CD14-positive monocyte (primary cell): ENCODE measurements around the gene ZC3HAV1. TPM values are rescaled to one million over a fixed set of nuclear protein-coding genes. Genes with fewer than 3 reads are reported as not detected.
A peak's percentile ranks its signal among the peaks of the same experiment; 100 is the strongest.

Experiments used
- DNase-seq, 3 donors: peaks; one replicate each; pipeline ENCODE4 v3.0.0-alpha.2; 2011 to 2022
- H2AFZ ChIP-seq: 2 replicates; pipeline ENCODE4 v1.6.0; 2012; ENCODE audit warnings: mild to moderate bottlenecking, low read depth, low read length, inconsistent platforms; ENCODE audit not compliant: insufficient read depth, poor library complexity, severe bottlenecking
- H3K27ac ChIP-seq, 2 donors: 1 replicate in 1 of 2; 2 replicates in 1 of 2; pipeline ENCODE4 v1.5.1; 2012 to 2013; ENCODE audit warnings: low read length in 2 of 2, control low read depth in 1 of 2, inconsistent platforms in 1 of 2, low read depth in 1 of 2, mild to moderate bottlenecking in 1 of 2
- H3K27me3 ChIP-seq, 2 donors: one replicate each; pipeline versions ENCODE4 v1.6.0 to v1.6.1; 2011 to 2013; ENCODE audit warnings: low read length in 2 of 2; ENCODE audit not compliant: control insufficient read depth in 2 of 2, insufficient read depth in 2 of 2
- H3K36me3 ChIP-seq, 2 donors: replicated peaks in 1 of 2; 1 replicate in 1 of 2; 2 replicates in 1 of 2; pipeline versions ENCODE4 v1.5.1 to v1.6.1; 2012 to 2013; ENCODE audit warnings: low read length in 2 of 2, control low read depth in 1 of 2, inconsistent platforms in 1 of 2, mild to moderate bottlenecking in 1 of 2; ENCODE audit not compliant: insufficient read depth in 2 of 2, control insufficient read depth in 1 of 2
- H3K4me1 ChIP-seq, 2 donors: 1 replicate in 1 of 2; 2 replicates in 1 of 2; pipeline versions ENCODE4 v1.5.1 to v1.6.1; 2012 to 2013; ENCODE audit warnings: low read length in 2 of 2, control low read depth in 1 of 2, inconsistent platforms in 1 of 2, mild to moderate bottlenecking in 1 of 2, moderate library complexity in 1 of 2; ENCODE audit not compliant: insufficient read depth in 2 of 2, control insufficient read depth in 1 of 2
- H3K4me2 ChIP-seq: replicated peaks from 2 replicates; pipeline ENCODE3; 2012; ENCODE audit warnings: low read length, moderate library complexity, mild to moderate bottlenecking; ENCODE audit not compliant: poor library complexity, severe bottlenecking; ENCODE audit errors: extremely low read depth
- H3K4me3 ChIP-seq, 3 experiments: fragments of 200-600 bp in 1 of 3; sonication (generic) in 1 of 3; replicated peaks in 1 of 3; 1 replicate in 2 of 3; 2 replicates in 1 of 3; pipeline ENCODE4 v1.5.1; 2011 to 2013; ENCODE audit warnings: low read length in 3 of 3, mild to moderate bottlenecking in 3 of 3, control low read depth in 2 of 3, low read depth in 2 of 3, inconsistent platforms in 1 of 3, moderate library complexity in 1 of 3
- H3K79me2 ChIP-seq: 2 replicates; pipeline ENCODE4 v1.6.0; 2012; ENCODE audit warnings: mild to moderate bottlenecking, control low read depth, inconsistent platforms, low read length, moderate library complexity; ENCODE audit not compliant: insufficient read depth
- H3K9ac ChIP-seq: 2 replicates; pipeline ENCODE4 v1.6.0; 2017; ENCODE audit warnings: low read length, mild to moderate bottlenecking; ENCODE audit not compliant: insufficient read depth, poor library complexity, severe bottlenecking
- H3K9me3 ChIP-seq, 2 donors: replicated peaks in 1 of 2; 1 replicate in 1 of 2; 2 replicates in 1 of 2; pipeline versions ENCODE4 v1.5.1 to v1.6.1; 2012 to 2013; ENCODE audit warnings: low read length in 2 of 2, control low read depth in 1 of 2; ENCODE audit not compliant: control insufficient read depth in 1 of 2, insufficient read depth in 1 of 2
- H4K20me1 ChIP-seq: 2 replicates; pipeline ENCODE4 v1.6.0; 2012; ENCODE audit warnings: mild to moderate bottlenecking, low read length, control low read depth, moderate library complexity; ENCODE audit not compliant: insufficient read depth
- H3K27ac Mint-ChIP-seq, 7 donors: one replicate each; pipeline ENCODE4 v1.8.0; 2020; ENCODE audit warnings: mild to moderate bottlenecking in 7 of 7, mixed read lengths in 7 of 7, moderate library complexity in 6 of 7, inconsistent platforms in 2 of 7
- H3K27me3 Mint-ChIP-seq, 3 donors: one replicate each; pipeline ENCODE4 v1.8.0; 2021 to 2022; ENCODE audit warnings: low read depth in 3 of 3, mild to moderate bottlenecking in 3 of 3, mixed read lengths in 3 of 3, moderate library complexity in 3 of 3, inconsistent platforms in 1 of 3
- H3K36me3 Mint-ChIP-seq, 2 donors: one replicate each; pipeline ENCODE4 v1.8.0; 2020; ENCODE audit warnings: mixed read lengths in 2 of 2, inconsistent platforms in 1 of 2, mild to moderate bottlenecking in 1 of 2
- H3K4me1 Mint-ChIP-seq: one replicate; pipeline ENCODE4 v1.8.0; 2020; ENCODE audit warnings: mild to moderate bottlenecking, mixed read lengths
- H3K4me3 Mint-ChIP-seq, 2 donors: one replicate each; pipeline ENCODE4 v1.8.0; 2020; ENCODE audit warnings: mild to moderate bottlenecking in 2 of 2, mixed read lengths in 2 of 2, moderate library complexity in 1 of 2
- H3K9me3 Mint-ChIP-seq, 7 donors: one replicate each; pipeline ENCODE4 v1.8.0; 2020 to 2022; ENCODE audit warnings: mixed read lengths in 7 of 7, mild to moderate bottlenecking in 6 of 7, moderate library complexity in 6 of 7, inconsistent platforms in 2 of 7
- CTCF ChIP-seq: fragments of 200-600 bp; IDR thresholded peaks from one replicate; pipeline ENCODE4 v1.8.0; 2022; ENCODE audit warnings: antibody characterized with exemption, mild to moderate bottlenecking
- WGBS: methylation state at CpG from one replicate; pipeline ENCODE4 v1.1.5; 2013; ENCODE audit warnings: missing lambda C conversion rate; ENCODE audit not compliant: insufficient coverage; 5-methylcytosine and 5-hydroxymethylcytosine counted together
- intact Hi-C, 2 donors: fragments of 100-400 bp; cut with micrococcal nuclease; formaldehyde crosslinking; loops; one replicate each; pipeline versions ENCODE4 v1.15.0 to v1.15.1; 2023
- polyA plus RNA-seq, 3 donors: library from polyadenylated mRNA; depleted of rRNA in 1 of 3; unstranded in 2 of 3; stranded (reverse) in 1 of 3; fragments of 300-500 nt in 2 of 3; fragments of >200 nt in 1 of 3; fragmentation: Illumina TruSeq in 2 of 3; gene quantifications; 1 replicate in 2 of 3; 2 replicates in 1 of 3; pipeline ENCODE4 v1.2.3, GENCODE V29; 2012 to 2021

Gene ZC3HAV1
- polyA plus RNA-seq, 3 donors: 20.7 to 30.2 (median 21.2) TPM

GRCh38 chr7:139054101-139054500, 55.4 kb downstream of the ZC3HAV1 start:
- no peak for DNase-seq
- no peaks in the 10 kb centered on the region for H3K9me3 Mint-ChIP-seq
- H3K4me3 ChIP-seq: no peak overlapping the region
- H3K9me3 ChIP-seq: no peaks in the 10 kb centered on the region
- peaks cover 85 to 99% of the 10 kb centered on the region in 2 donors for H3K36me3 Mint-ChIP-seq
- no peak overlapping the region for H3K9ac ChIP-seq
- peaks cover under 1% of the 10 kb centered on the region for H3K79me2 ChIP-seq
- peaks cover 46% of the 10 kb centered on the region for H4K20me1 ChIP-seq
- H3K4me1 Mint-ChIP-seq: no peaks in the 10 kb centered on the region
- no peaks in the 10 kb centered on the region for H3K27me3 ChIP-seq
- H3K4me2 ChIP-seq: no peak overlapping the region
- no peak for TF ChIP-seq CTCF
- H3K27ac ChIP-seq: peak overlapping the region in 1 of 2 donors; percentile 4
- no peak overlapping the region for H2AFZ ChIP-seq
- H3K4me3 Mint-ChIP-seq: no peak overlapping the region
- H3K36me3 ChIP-seq: peaks cover 91 to 100% of the 10 kb centered on the region in 2 donors
- no peaks in the 10 kb centered on the region for H3K27me3 Mint-ChIP-seq
- WGBS: 100% methylated on average over 1 of the region's 2 CpGs
- peak overlapping the region in 2 of 7 donors; percentile 25 to 32 for H3K27ac Mint-ChIP-seq
- intact Hi-C loops: no loop called here
- no peaks in the 10 kb centered on the region for H3K4me1 ChIP-seq

- Histone ChIP-seq H3K9ac (no peak overlapping the region), H3K36me3 (peaks cover 93 to 100% of the 10 kb centered on the region in 2 donors), H3K4me3 (no peak overlapping the region), H3K79me2 (no peaks in the 10 kb centered on the region), H3K27me3 (no peaks in the 10 kb centered on the region), H2AFZ (no peak overlapping the region), H4K20me1 (peaks cover 35% of the 10 kb centered on the region), H3K9me3 (no peaks in the 10 kb centered on the region), H3K4me1 (no peaks in the 10 kb centered on the region), H3K27ac (no peak overlapping the region), H3K4me2 (no peak overlapping the region)
- no peak for DNase-seq
- Mint-ChIP-seq H3K4me1 (no peaks in the 10 kb centered on the region), H3K4me3 (no peak overlapping the region), H3K36me3 (peaks cover 84 to 98% of the 10 kb centered on the region in 2 donors), H3K27ac (no peak overlapping the region), H3K27me3 (no peaks in the 10 kb centered on the region), H3K9me3 (no peaks in the 10 kb centered on the region)
- intact Hi-C loops: no loop called here
- no peak for TF ChIP-seq CTCF
These were observed 57.9 kb downstream of the ZC3HAV1 start for GRCh38 chr7:139051655-139052054.
